ENCODE data around the gene SNED1. TPM values are rescaled to one million over a fixed set of nuclear protein-coding genes. Genes with fewer than 3 reads are reported as not detected.

The SNED1 gene
- total RNA-seq, 1 donor from 2014 or later = 6.1 TPM

DNA sequence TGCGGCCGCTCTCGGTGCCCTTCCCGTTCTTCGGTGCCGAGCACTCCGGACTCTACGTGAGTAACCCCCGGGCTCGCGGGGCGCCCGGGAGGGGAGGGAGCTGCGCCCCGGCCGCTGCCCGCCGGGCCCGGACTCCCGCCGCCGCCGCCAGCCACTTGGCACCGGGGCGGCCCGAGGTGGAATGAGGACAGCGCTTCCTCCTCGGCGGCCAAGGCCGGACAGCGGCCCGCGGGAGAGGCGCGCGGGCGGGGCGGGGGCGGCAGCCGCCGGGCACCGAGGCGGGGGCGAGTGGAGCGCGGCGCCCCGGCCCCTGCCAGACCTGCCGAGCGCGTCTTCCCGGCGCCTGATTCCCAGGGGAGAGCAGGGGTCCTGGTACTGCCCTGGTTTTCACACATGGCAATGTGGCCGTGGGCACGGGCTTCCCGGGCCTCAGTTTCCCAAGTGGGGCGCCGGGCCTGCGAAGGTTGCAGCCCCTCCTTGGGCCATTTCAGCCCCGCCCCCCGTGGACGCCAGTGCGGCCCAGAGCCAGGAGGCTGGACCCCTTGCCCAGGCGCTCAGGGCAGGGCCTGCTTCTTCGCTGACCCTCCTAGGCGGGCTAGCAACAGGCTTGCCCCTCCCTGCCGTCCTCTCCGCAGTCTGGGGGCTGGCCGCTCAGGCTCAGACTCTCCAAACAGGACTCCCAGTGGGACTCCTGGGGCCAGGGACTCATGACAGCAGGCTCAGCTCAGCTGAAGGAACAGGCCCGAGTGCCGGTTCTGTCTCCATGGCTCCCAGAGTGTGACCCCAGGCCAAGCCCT is 775 bp downstream of the SNED1 start:
- peak overlapping the region; percentile 89 for H3K27ac ChIP-seq (replicated peaks)
- peaks cover 26% of the 10 kb centered on the region for H3K36me3 ChIP-seq
- peaks cover 59% of the 10 kb centered on the region for H3K4me1 ChIP-seq
- peak; percentile 38 for DNase-seq
- peaks cover 12% of the 10 kb centered on the region for H3K9me3 ChIP-seq (replicated peaks)
- intact Hi-C loops (cut with micrococcal nuclease) = no loop called here
- TF ChIP-seq, protein P1, sequence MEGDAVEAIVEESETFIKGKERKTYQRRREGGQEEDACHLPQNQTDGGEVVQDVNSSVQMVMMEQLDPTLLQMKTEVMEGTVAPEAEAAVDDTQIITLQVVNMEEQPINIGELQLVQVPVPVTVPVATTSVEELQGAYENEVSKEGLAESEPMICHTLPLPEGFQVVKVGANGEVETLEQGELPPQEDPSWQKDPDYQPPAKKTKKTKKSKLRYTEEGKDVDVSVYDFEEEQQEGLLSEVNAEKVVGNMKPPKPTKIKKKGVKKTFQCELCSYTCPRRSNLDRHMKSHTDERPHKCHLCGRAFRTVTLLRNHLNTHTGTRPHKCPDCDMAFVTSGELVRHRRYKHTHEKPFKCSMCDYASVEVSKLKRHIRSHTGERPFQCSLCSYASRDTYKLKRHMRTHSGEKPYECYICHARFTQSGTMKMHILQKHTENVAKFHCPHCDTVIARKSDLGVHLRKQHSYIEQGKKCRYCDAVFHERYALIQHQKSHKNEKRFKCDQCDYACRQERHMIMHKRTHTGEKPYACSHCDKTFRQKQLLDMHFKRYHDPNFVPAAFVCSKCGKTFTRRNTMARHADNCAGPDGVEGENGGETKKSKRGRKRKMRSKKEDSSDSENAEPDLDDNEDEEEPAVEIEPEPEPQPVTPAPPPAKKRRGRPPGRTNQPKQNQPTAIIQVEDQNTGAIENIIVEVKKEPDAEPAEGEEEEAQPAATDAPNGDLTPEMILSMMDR (IDR thresholded peaks at IDR 0.05; ENCODE audit: borderline replicate concordance) = no peak
- peak overlapping the region; percentile 83 for H3K4me3 ChIP-seq
- H3K27me3 ChIP-seq (ENCODE audit: low read depth) = no peaks in the 10 kb centered on the region

DNA sequence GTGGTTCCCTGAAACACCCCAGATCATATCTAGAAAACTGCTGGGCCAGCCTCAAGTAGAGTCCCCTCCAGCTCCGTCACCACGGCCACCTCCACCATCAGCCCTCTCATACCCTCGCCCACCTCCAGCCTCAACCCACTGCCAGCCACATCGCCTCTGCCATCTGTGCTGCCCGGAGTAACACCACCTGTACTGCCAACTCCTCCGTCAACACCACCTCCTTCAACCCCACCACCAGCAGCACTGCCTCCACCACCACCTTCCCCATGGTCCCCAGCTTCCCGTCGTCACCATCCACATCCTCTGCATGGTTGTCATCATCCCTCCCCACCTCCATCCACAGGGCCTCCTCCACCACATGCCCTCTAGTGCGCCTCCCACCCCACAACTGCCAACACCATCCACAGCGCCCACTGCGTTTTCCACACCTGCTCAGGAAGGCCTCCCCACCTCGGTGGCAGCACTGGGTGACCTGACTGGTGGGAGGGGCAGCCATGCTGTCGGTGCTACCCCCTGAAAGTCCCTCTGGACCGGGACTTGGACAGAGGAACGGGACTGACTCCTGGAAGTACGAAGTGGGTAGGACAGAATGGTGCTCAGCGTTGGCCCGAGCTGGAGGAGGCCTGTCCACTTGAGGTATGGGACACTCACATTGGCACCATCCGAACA is 1.6 kb downstream of the SNED1 start:
- intact Hi-C loops (cut with micrococcal nuclease) = no loop called here

GRCh38 chr2:241000831-241001321 is 2.5 kb downstream of the SNED1 start:
- Histone ChIP-seq H3K27me3 (ENCODE audit: low read depth) (no peaks in the 10 kb centered on the region), H3K36me3 (peaks cover 40% of the 10 kb centered on the region), H3K4me1 (peaks cover 50% of the 10 kb centered on the region), H3K9me3 (replicated peaks) (peaks cover 29% of the 10 kb centered on the region), H3K27ac (replicated peaks) (no peak overlapping the region), H3K4me3 (peak overlapping the region; percentile 83)
- peak; percentile 10 for DNase-seq
- intact Hi-C loops (cut with micrococcal nuclease) = no loop called here
- TF ChIP-seq, protein P1 (IDR thresholded peaks at IDR 0.05; ENCODE audit: borderline replicate concordance) = no peak

More for the DNA sequence above, 1.6 kb downstream of the SNED1 start:
- peaks cover 20% of the 10 kb centered on the region for H3K9me3 ChIP-seq (replicated peaks)
- peaks cover 58% of the 10 kb centered on the region for H3K4me1 ChIP-seq
- H3K27ac ChIP-seq (replicated peaks) = no peak overlapping the region
- peak; percentile 13 for DNase-seq
- peaks cover 34% of the 10 kb centered on the region for H3K36me3 ChIP-seq
- no peaks in the 10 kb centered on the region for H3K27me3 ChIP-seq (ENCODE audit: low read depth)
- TF ChIP-seq, protein P1 (IDR thresholded peaks at IDR 0.05; ENCODE audit: borderline replicate concordance) = no peak
- H3K4me3 ChIP-seq = peak overlapping the region; percentile 83

DNA sequence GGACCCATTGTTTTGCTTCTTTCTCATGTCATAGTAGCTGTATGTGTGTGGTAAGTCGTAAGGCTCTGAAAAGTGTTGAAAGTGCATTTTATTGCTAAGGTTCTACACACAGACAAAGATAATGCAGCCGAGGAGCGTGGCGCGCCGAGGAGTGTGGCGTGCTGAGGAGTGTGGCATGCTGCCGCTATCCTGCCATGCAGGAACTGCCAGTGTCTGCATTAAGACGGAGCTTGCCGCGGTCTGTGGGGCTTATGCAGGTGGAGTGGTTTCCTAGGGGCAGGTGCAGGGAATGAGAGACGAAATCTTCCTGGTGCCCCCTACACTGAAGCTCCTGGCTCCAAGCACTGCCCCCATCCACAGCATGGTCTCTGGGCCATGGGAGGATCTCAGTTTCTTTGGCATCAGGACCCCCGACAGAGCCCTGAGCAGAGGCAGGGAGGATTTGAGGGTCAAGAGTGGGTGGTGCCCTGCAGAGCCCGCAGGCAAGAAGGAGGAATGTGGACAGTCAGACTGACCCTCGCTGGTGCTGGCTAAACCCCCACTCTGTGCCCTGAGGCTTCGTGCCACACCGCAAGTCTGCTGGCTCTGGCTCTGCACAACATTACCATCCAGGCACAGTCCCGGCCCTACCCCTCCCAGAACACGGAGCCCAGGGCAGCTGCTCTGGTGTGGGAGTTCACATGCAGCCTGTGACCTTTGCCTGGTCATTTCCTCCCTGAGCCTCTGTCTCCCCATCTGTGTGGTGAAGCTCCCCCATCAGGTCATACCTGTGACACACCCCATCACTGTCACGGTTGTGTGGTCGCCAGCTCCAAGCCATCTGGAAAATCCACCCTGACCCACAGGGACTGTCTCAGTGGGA is 3.2 kb downstream of the SNED1 start:
- peaks cover 40% of the 10 kb centered on the region for H3K36me3 ChIP-seq
- no peaks in the 10 kb centered on the region for H3K27me3 ChIP-seq (ENCODE audit: low read depth)
- DNase-seq = no peak
- peaks cover 30% of the 10 kb centered on the region for H3K9me3 ChIP-seq (replicated peaks)
- H3K4me1 ChIP-seq = peaks cover 42% of the 10 kb centered on the region
- H3K27ac ChIP-seq (replicated peaks) = no peak overlapping the region
- intact Hi-C loops (cut with micrococcal nuclease) = no loop called here
- H3K4me3 ChIP-seq = no peak overlapping the region
- TF ChIP-seq, protein P1 (IDR thresholded peaks at IDR 0.05; ENCODE audit: borderline replicate concordance) = no peak

All from left ventricle myocardium inferior (tissue), 1 donor.